ENCODE results near the gene TPX2.

The TPX2 gene

GRCh38 chr20:31721408-31722256, 17.5 kb upstream of the TPX2 start:
- H3K4me3 ChIP-seq (ENCODE audit: low read depth in 1 of 5, low read length in 5 of 5), result peak overlapping the region; percentile 73 to 95 (median 84)
- H3K9ac ChIP-seq (ENCODE audit: low read length in 5 of 5), result peak overlapping the region; percentile 73 to 99 (median 95)
- no peaks in the 10 kb centered on the region for H3K9me3 ChIP-seq (ENCODE audit: control insufficient read depth in 5 of 5, low read length in 5 of 5)
- H3K27ac ChIP-seq (ENCODE audit: low read depth, low read length), result peak overlapping the region; percentile 99
- peaks cover 4 to 66% (median 55%) of the 10 kb centered on the region in 5 donors for H3K4me1 ChIP-seq (ENCODE audit: control insufficient read depth in 5 of 5, insufficient read depth in 5 of 5, low read length in 5 of 5)
- H3K27me3 ChIP-seq (ENCODE audit: control insufficient read depth in 5 of 5, insufficient read depth in 4 of 5, low read length in 5 of 5), result no peaks in the 10 kb centered on the region
- H3K36me3 ChIP-seq (ENCODE audit: control insufficient read depth in 5 of 5, insufficient read depth in 5 of 5, low read length in 5 of 5), result peaks cover 0 to 26% (median 6%) of the 10 kb centered on the region in 5 donors

- Histone ChIP-seq H3K9ac (ENCODE audit: low read length in 5 of 5) (peak within 1 kb of the TSS; percentile 73 to 99 (median 95)), H3K4me3 (ENCODE audit: low read depth in 1 of 5, low read length in 5 of 5) (peak within 1 kb of the TSS; percentile 73 to 95 (median 84)), H3K36me3 (ENCODE audit: control insufficient read depth in 5 of 5, insufficient read depth in 5 of 5, low read length in 5 of 5) (peaks cover 0 to 26% (median 6%) of the 10 kb centered on the region in 5 donors), H3K4me1 (ENCODE audit: control insufficient read depth in 5 of 5, insufficient read depth in 5 of 5, low read length in 5 of 5) (peaks cover 4 to 58% (median 47%) of the 10 kb centered on the region in 5 donors), H3K9me3 (ENCODE audit: control insufficient read depth in 5 of 5, low read length in 5 of 5) (no peaks in the 10 kb centered on the region), H3K27ac (ENCODE audit: low read depth, low read length) (peak within 1 kb of the TSS; percentile 99), H3K27me3 (ENCODE audit: control insufficient read depth in 5 of 5, insufficient read depth in 4 of 5, low read length in 5 of 5) (no peaks in the 10 kb centered on the region)
These were observed 16.6 kb upstream of the TPX2 start, which contains the start of gene BCL2L1 for GRCh38 chr20:31722257-31723068. Gene BCL2L1 (minus strand): TSS chr20:31722868. CDS start chr20:31722218, 650 bp downstream.

GRCh38 chr20:31723069-31723318, 16.1 kb upstream of the TPX2 start:
- peak overlapping the region; percentile 99 for H3K27ac ChIP-seq (ENCODE audit: low read depth, low read length)
- H3K9ac ChIP-seq (ENCODE audit: low read length in 5 of 5), result peak overlapping the region; percentile 73 to 99 (median 95)
- H3K4me3 ChIP-seq (ENCODE audit: low read depth in 1 of 5, low read length in 5 of 5), result peak overlapping the region; percentile 73 to 95 (median 84)
- H3K36me3 ChIP-seq (ENCODE audit: control insufficient read depth in 5 of 5, insufficient read depth in 5 of 5, low read length in 5 of 5), result peaks cover 0 to 26% (median 6%) of the 10 kb centered on the region in 5 donors
- H3K4me1 ChIP-seq (ENCODE audit: control insufficient read depth in 5 of 5, insufficient read depth in 5 of 5, low read length in 5 of 5), result peaks cover 4 to 52% (median 42%) of the 10 kb centered on the region in 5 donors
- H3K27me3 ChIP-seq (ENCODE audit: control insufficient read depth in 5 of 5, insufficient read depth in 4 of 5, low read length in 5 of 5), result no peaks in the 10 kb centered on the region
- no peaks in the 10 kb centered on the region for H3K9me3 ChIP-seq (ENCODE audit: control insufficient read depth in 5 of 5, low read length in 5 of 5)

GRCh38 chr20:31723319-31724078, 15.6 kb upstream of the TPX2 start:
- H3K9me3 ChIP-seq (ENCODE audit: control insufficient read depth in 5 of 5, low read length in 5 of 5), result no peaks in the 10 kb centered on the region
- peak overlapping the region; percentile 73 to 95 (median 84) for H3K4me3 ChIP-seq (ENCODE audit: low read depth in 1 of 5, low read length in 5 of 5)
- H3K9ac ChIP-seq (ENCODE audit: low read length in 5 of 5), result peak overlapping the region; percentile 73 to 99 (median 95)
- peaks cover 0 to 26% (median 6%) of the 10 kb centered on the region in 5 donors for H3K36me3 ChIP-seq (ENCODE audit: control insufficient read depth in 5 of 5, insufficient read depth in 5 of 5, low read length in 5 of 5)
- H3K27me3 ChIP-seq (ENCODE audit: control insufficient read depth in 5 of 5, insufficient read depth in 4 of 5, low read length in 5 of 5), result no peaks in the 10 kb centered on the region
- H3K4me1 ChIP-seq (ENCODE audit: control insufficient read depth in 5 of 5, insufficient read depth in 5 of 5, low read length in 5 of 5), result peaks cover 4 to 49% (median 39%) of the 10 kb centered on the region in 5 donors
- H3K27ac ChIP-seq (ENCODE audit: low read depth, low read length), result peak overlapping the region; percentile 99

GRCh38 chr20:31731321-31731717, 7.8 kb upstream of the TPX2 start:
- H3K27ac ChIP-seq (ENCODE audit: low read depth, low read length), result no peak overlapping the region
- H3K4me1 ChIP-seq (ENCODE audit: control insufficient read depth in 5 of 5, insufficient read depth in 5 of 5, low read length in 5 of 5), result no peaks in the 10 kb centered on the region
- no peaks in the 10 kb centered on the region for H3K9me3 ChIP-seq (ENCODE audit: control insufficient read depth in 5 of 5, low read length in 5 of 5)
- H3K4me3 ChIP-seq (ENCODE audit: low read depth in 1 of 5, low read length in 5 of 5), result no peak overlapping the region
- H3K27me3 ChIP-seq (ENCODE audit: control insufficient read depth in 5 of 5, insufficient read depth in 4 of 5, low read length in 5 of 5), result no peaks in the 10 kb centered on the region
- no peaks in the 10 kb centered on the region for H3K36me3 ChIP-seq (ENCODE audit: control insufficient read depth in 5 of 5, insufficient read depth in 5 of 5, low read length in 5 of 5)
- no peak overlapping the region for H3K9ac ChIP-seq (ENCODE audit: low read length in 5 of 5)

GRCh38 chr20:31739550-31739977, 474 bp downstream of the TPX2 start:
- peaks cover 0 to 19% (median 16%) of the 10 kb centered on the region in 5 donors for H3K4me1 ChIP-seq (ENCODE audit: control insufficient read depth in 5 of 5, insufficient read depth in 5 of 5, low read length in 5 of 5)
- H3K27ac ChIP-seq (ENCODE audit: low read depth, low read length), result peak overlapping the region; percentile 86
- H3K9me3 ChIP-seq (ENCODE audit: control insufficient read depth in 5 of 5, low read length in 5 of 5), result no peaks in the 10 kb centered on the region
- H3K36me3 ChIP-seq (ENCODE audit: control insufficient read depth in 5 of 5, insufficient read depth in 5 of 5, low read length in 5 of 5), result no peaks in the 10 kb centered on the region
- H3K4me3 ChIP-seq (ENCODE audit: low read depth in 1 of 5, low read length in 5 of 5), result peak overlapping the region; percentile 75 to 92 (median 90)
- peak overlapping the region in 4 of 5 donors; percentile 72 to 88 (median 81) for H3K9ac ChIP-seq (ENCODE audit: low read length in 5 of 5)
- no peaks in the 10 kb centered on the region for H3K27me3 ChIP-seq (ENCODE audit: control insufficient read depth in 5 of 5, insufficient read depth in 4 of 5, low read length in 5 of 5)

GRCh38 chr20:31740208-31740607, 1.1 kb downstream of the TPX2 start:
- no peaks in the 10 kb centered on the region for H3K36me3 ChIP-seq (ENCODE audit: control insufficient read depth in 5 of 5, insufficient read depth in 5 of 5, low read length in 5 of 5)
- H3K27ac ChIP-seq (ENCODE audit: low read depth, low read length), result no peak overlapping the region
- H3K27me3 ChIP-seq (ENCODE audit: control insufficient read depth in 5 of 5, insufficient read depth in 4 of 5, low read length in 5 of 5), result no peaks in the 10 kb centered on the region
- peaks cover 0 to 19% (median 16%) of the 10 kb centered on the region in 5 donors for H3K4me1 ChIP-seq (ENCODE audit: control insufficient read depth in 5 of 5, insufficient read depth in 5 of 5, low read length in 5 of 5)
- H3K9me3 ChIP-seq (ENCODE audit: control insufficient read depth in 5 of 5, low read length in 5 of 5), result no peaks in the 10 kb centered on the region
- no peak overlapping the region for H3K9ac ChIP-seq (ENCODE audit: low read length in 5 of 5)
- no peak overlapping the region for H3K4me3 ChIP-seq (ENCODE audit: low read depth in 1 of 5, low read length in 5 of 5)

GRCh38 chr20:31740656-31741323, 1.7 kb downstream of the TPX2 start:
- no peaks in the 10 kb centered on the region for H3K36me3 ChIP-seq (ENCODE audit: control insufficient read depth in 5 of 5, insufficient read depth in 5 of 5, low read length in 5 of 5)
- no peak overlapping the region for H3K27ac ChIP-seq (ENCODE audit: low read depth, low read length)
- H3K9me3 ChIP-seq (ENCODE audit: control insufficient read depth in 5 of 5, low read length in 5 of 5), result no peaks in the 10 kb centered on the region
- no peak overlapping the region for H3K4me3 ChIP-seq (ENCODE audit: low read depth in 1 of 5, low read length in 5 of 5)
- H3K9ac ChIP-seq (ENCODE audit: low read length in 5 of 5), result no peak overlapping the region
- H3K4me1 ChIP-seq (ENCODE audit: control insufficient read depth in 5 of 5, insufficient read depth in 5 of 5, low read length in 5 of 5), result peaks cover 0 to 19% (median 16%) of the 10 kb centered on the region in 5 donors
- no peaks in the 10 kb centered on the region for H3K27me3 ChIP-seq (ENCODE audit: control insufficient read depth in 5 of 5, insufficient read depth in 4 of 5, low read length in 5 of 5)
